Liver (tissue), 9 donors: ENCODE measurements around the gene AK5. TPM values are rescaled to one million over a fixed set of nuclear protein-coding genes. Genes with fewer than 3 reads are reported as not detected.

ENCODE experiments used
- DNase-seq: peaks from one replicate; pipeline ENCODE4 v3.0.0-alpha.2; 2017; ENCODE audit warnings: low spot score
- H3K27ac ChIP-seq, 2 donors: one replicate each; pipeline ENCODE4 v1.7.0; 2013; ENCODE audit warnings: inconsistent platforms in 2 of 2, low read length in 2 of 2, control low read depth in 1 of 2, low read depth in 1 of 2, mild to moderate bottlenecking in 1 of 2
- H3K27me3 ChIP-seq, 4 donors: one replicate each; pipeline versions ENCODE4 v1.6.1 to v1.7.0; 2013; ENCODE audit warnings: low read length in 3 of 4, inconsistent platforms in 1 of 4, mild to moderate bottlenecking in 1 of 4, moderate library complexity in 1 of 4; ENCODE audit not compliant: control insufficient read depth in 4 of 4, insufficient read depth in 4 of 4
- H3K36me3 ChIP-seq, 4 donors: one replicate each; pipeline versions ENCODE4 v1.6.1 to v1.7.0; 2013; ENCODE audit warnings: low read length in 3 of 4, mild to moderate bottlenecking in 3 of 4, low read depth in 1 of 4, moderate library complexity in 1 of 4; ENCODE audit not compliant: control insufficient read depth in 4 of 4, insufficient read depth in 3 of 4
- H3K4me1 ChIP-seq, 4 donors: one replicate each; pipeline versions ENCODE4 v1.6.1 to v1.7.0; 2013; ENCODE audit warnings: low read length in 3 of 4, mild to moderate bottlenecking in 3 of 4, moderate library complexity in 1 of 4; ENCODE audit not compliant: control insufficient read depth in 4 of 4, insufficient read depth in 4 of 4
- H3K4me3 ChIP-seq, 3 donors: one replicate each; pipeline versions ENCODE4 v1.6.1 to v1.7.0; 2013; ENCODE audit warnings: low read length in 3 of 3, control low read depth in 1 of 3, low read depth in 1 of 3, mild to moderate bottlenecking in 1 of 3
- H3K9ac ChIP-seq, 2 donors: one replicate each; pipeline ENCODE4 v1.7.0; 2013; ENCODE audit warnings: low read length in 2 of 2, mild to moderate bottlenecking in 2 of 2, moderate library complexity in 2 of 2, control low read depth in 1 of 2, low read depth in 1 of 2
- H3K9me3 ChIP-seq, 4 donors: one replicate each; pipeline versions ENCODE4 v1.6.1 to v1.7.0; 2013; ENCODE audit warnings: low read length in 3 of 4; ENCODE audit not compliant: control insufficient read depth in 4 of 4
- ATF3 ChIP-seq: IDR thresholded peaks from 2 replicates; pipeline ENCODE4 v1.6.1; 2016; ENCODE audit warnings: antibody characterized with exemption
- FOXA1 ChIP-seq: IDR thresholded peaks from 2 replicates; pipeline ENCODE4 v1.6.1; 2016; ENCODE audit warnings: antibody characterized with exemption
- FOXA2 ChIP-seq: IDR thresholded peaks from 2 replicates; pipeline ENCODE4 v1.6.1; 2016; ENCODE audit warnings: antibody characterized with exemption
- GABPA ChIP-seq, 2 donors: IDR thresholded peaks in 1 of 2; conservative IDR thresholded peaks in 1 of 2; 2 replicates each; pipeline ENCODE4 v1.6.1; 2016; ENCODE audit warnings: antibody characterized with exemption in 2 of 2, mild to moderate bottlenecking in 1 of 2, moderate library complexity in 1 of 2
- HNF4G ChIP-seq: IDR thresholded peaks from 2 replicates; pipeline ENCODE4 v1.6.1; 2016; ENCODE audit warnings: antibody characterized with exemption
- JUND ChIP-seq, 2 donors: IDR thresholded peaks; 2 replicates each; pipeline ENCODE4 v1.6.1; 2016; ENCODE audit warnings: antibody characterized with exemption in 2 of 2
- NR2F2 ChIP-seq: IDR thresholded peaks from 2 replicates; pipeline ENCODE4 v1.6.1; 2016; ENCODE audit warnings: antibody characterized with exemption
- RAD21 ChIP-seq, 2 donors: IDR thresholded peaks; 2 replicates each; pipeline ENCODE4 v1.6.1; 2016; ENCODE audit warnings: antibody characterized with exemption in 2 of 2, mild to moderate bottlenecking in 2 of 2
- REST ChIP-seq: IDR thresholded peaks from 2 replicates; pipeline ENCODE4 v1.6.1; 2016; ENCODE audit warnings: antibody characterized with exemption, mild to moderate bottlenecking
- RXRA ChIP-seq, 2 donors: IDR thresholded peaks; 2 replicates each; pipeline ENCODE4 v1.6.1; 2017 to 2018; ENCODE audit warnings: antibody characterized with exemption in 2 of 2, mild to moderate bottlenecking in 1 of 2
- SP1 ChIP-seq: IDR thresholded peaks from 2 replicates; pipeline ENCODE4 v1.6.1; 2018; ENCODE audit warnings: antibody characterized with exemption, mild to moderate bottlenecking
- TAF1 ChIP-seq: conservative IDR thresholded peaks from 2 replicates; pipeline ENCODE4 v1.6.1; 2016; ENCODE audit warnings: antibody characterized with exemption, mild to moderate bottlenecking
- YY1 ChIP-seq: IDR thresholded peaks from 2 replicates; pipeline ENCODE4 v1.6.1; 2016; ENCODE audit warnings: antibody characterized with exemption, mild to moderate bottlenecking
- ZBTB33 ChIP-seq: IDR thresholded peaks from 2 replicates; pipeline ENCODE4 v1.6.1; 2016; ENCODE audit warnings: antibody characterized with exemption
- WGBS: extraction: QIAGEN DNeasy Blood & Tissue Kit; methylation state at CpG from one replicate; pipeline ENCODE4 v1.1.7; 2013; 5-methylcytosine and 5-hydroxymethylcytosine counted together
- polyA plus RNA-seq, 2 donors: library from polyadenylated mRNA; stranded (reverse) in 1 of 2; unstranded in 1 of 2; fragments of 200-250 nt in 1 of 2; fragments of >200 nt in 1 of 2; fragmentation: Nextera tagmentation in 1 of 2; extraction: Ambion mirVana in 1 of 2; gene quantifications; one replicate each; pipeline versions ENCODE4 v1.2.1 to v1.2.3, GENCODE V29; 2013 to 2015
- total RNA-seq, 2 donors: library from RNA; depleted of rRNA; stranded (reverse); fragments of >200 nt; gene quantifications; one replicate each; pipeline ENCODE4 v1.2.3, GENCODE V29; 2014
- TF ChIP-seq, protein P1 (sequence below): IDR thresholded peaks from 2 replicates; pipeline ENCODE4 v1.6.1; 2016; ENCODE audit warnings: antibody characterized with exemption
- donor health status: healthy.
- donor health status: healthy.
- donor health status: healthy.
- donor health status: healthy.
- donor health status: healthy.

Gene AK5
- total and polyA plus RNA-seq, 4 donors, result 0.12 to 0.33 (median 0.23) TPM

GRCh38 chr1:77341195-77341594, 59.4 kb downstream of the AK5 start:
- no peak for TF ChIP-seq SP1
- no peak overlapping the region for H3K27ac ChIP-seq
- H3K9ac ChIP-seq, result no peak overlapping the region
- no peaks in the 10 kb centered on the region for H3K9me3 ChIP-seq
- DNase-seq, result no peak
- WGBS, result 94% methylated on average over 4 of the region's 4 CpGs
- no peaks in the 10 kb centered on the region for H3K27me3 ChIP-seq
- H3K36me3 ChIP-seq, result no peaks in the 10 kb centered on the region
- no peaks in the 10 kb centered on the region for H3K4me1 ChIP-seq
- no peak overlapping the region for H3K4me3 ChIP-seq

- no peak for TF ChIP-seq ATF3
- TF ChIP-seq RAD21 (IDR thresholded peaks at IDR 0.05), result no peak
- no peak for TF ChIP-seq REST
- no peak for TF ChIP-seq YY1
- TF ChIP-seq NR2F2, result no peak
- no peak for TF ChIP-seq RXRA (IDR thresholded peaks at IDR 0.05)
- TF ChIP-seq TAF1, result no peak
- no peak for TF ChIP-seq FOXA2
- no peak for TF ChIP-seq SP1
- TF ChIP-seq HNF4G, result no peak
- TF ChIP-seq, protein P1, sequence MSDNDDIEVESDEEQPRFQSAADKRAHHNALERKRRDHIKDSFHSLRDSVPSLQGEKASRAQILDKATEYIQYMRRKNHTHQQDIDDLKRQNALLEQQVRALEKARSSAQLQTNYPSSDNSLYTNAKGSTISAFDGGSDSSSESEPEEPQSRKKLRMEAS, result no peak
- no peak for TF ChIP-seq FOXA1
- H3K4me1 ChIP-seq, result no peaks in the 10 kb centered on the region
- no peak overlapping the region for H3K9ac ChIP-seq
- no peak overlapping the region for H3K27ac ChIP-seq
- H3K9me3 ChIP-seq, result no peaks in the 10 kb centered on the region
- no peak for DNase-seq
- no peaks in the 10 kb centered on the region for H3K27me3 ChIP-seq
- no peaks in the 10 kb centered on the region for H3K36me3 ChIP-seq
- no peak overlapping the region for H3K4me3 ChIP-seq
These were observed 60.9 kb downstream of the AK5 start for GRCh38 chr1:77342745-77343144.

- no peak overlapping the region for H3K27ac ChIP-seq
These were observed 65.8 kb downstream of the AK5 start for GRCh38 chr1:77347646-77348045.

More at GRCh38 chr1:77347646-77348045, 65.8 kb downstream of the AK5 start:
- Histone ChIP-seq H3K4me3 (no peak overlapping the region), H3K36me3 (no peaks in the 10 kb centered on the region), H3K4me1 (no peaks in the 10 kb centered on the region), H3K27me3 (no peaks in the 10 kb centered on the region), H3K9me3 (no peaks in the 10 kb centered on the region), H3K9ac (no peak overlapping the region)
- WGBS, result 54% methylated on average over 6 of the region's 6 CpGs
- TF ChIP-seq ZBTB33 (no peak), FOXA2 (no peak), RAD21 (IDR thresholded peaks at IDR 0.05) (no peak), FOXA1 (no peak), TAF1 (no peak), REST (no peak), HNF4G (no peak), JUND (IDR thresholded peaks at IDR 0.05) (no peak), GABPA (IDR thresholded peaks at IDR 0.05 in 1 of 2, conservative IDR thresholded peaks at IDR 0.05 in 1 of 2) (no peak)
- no peak for DNase-seq
